ENCODE data around the gene PELI2.

PELI2 gene

GRCh38 chr14:56131004-56131864, 13.0 kb downstream of the PELI2 start:
- H3K4me2 ChIP-seq (ENCODE audit: low read length): no peak overlapping the region
- no peak overlapping the region for H3K4me3 ChIP-seq (ENCODE audit: low read depth, low read length, poor library complexity, severe bottlenecking)
- no peaks in the 10 kb centered on the region for H3F3A ChIP-seq (ENCODE audit: insufficient read depth, low read length)
- TF ChIP-seq EZH2 (IDR thresholded peaks at IDR 0.05; ENCODE audit: borderline replicate concordance, low read length) (no peak), CTCF (IDR thresholded peaks at IDR 0.05; ENCODE audit: low read length) (no peak)
- H3K4me1 ChIP-seq (ENCODE audit: insufficient read depth, low read length, severe bottlenecking): no peaks in the 10 kb centered on the region
- no peaks in the 10 kb centered on the region for H3K9me2 ChIP-seq (ENCODE audit: low read depth, low read length)
- H3K9me3 ChIP-seq (ENCODE audit: low read length): no peaks in the 10 kb centered on the region
- H2AFZ ChIP-seq (ENCODE audit: low read length): no peak overlapping the region
- no peaks in the 10 kb centered on the region for H4K20me1 ChIP-seq (ENCODE audit: insufficient read depth, low read length)
- no peak overlapping the region for H3K9ac ChIP-seq (ENCODE audit: low read length)
- no peaks in the 10 kb centered on the region for H3K36me3 ChIP-seq (ENCODE audit: insufficient read depth, low read length)
- H3K79me2 ChIP-seq (ENCODE audit: insufficient read depth, low read length): no peaks in the 10 kb centered on the region
- no peak overlapping the region for H3K27ac ChIP-seq (ENCODE audit: low read depth, low read length, poor library complexity, severe bottlenecking)
- H3K27me3 ChIP-seq (ENCODE audit: insufficient read depth, low read length): peaks cover 4% of the 10 kb centered on the region; the same call in 1 of the 2 replicates

- TF ChIP-seq EZH2 (IDR thresholded peaks at IDR 0.05; ENCODE audit: borderline replicate concordance, low read length) (no peak), CTCF (IDR thresholded peaks at IDR 0.05; ENCODE audit: low read length) (no peak)
- H3K36me3 ChIP-seq (ENCODE audit: insufficient read depth, low read length): no peaks in the 10 kb centered on the region
- no peak overlapping the region for H3K4me2 ChIP-seq (ENCODE audit: low read length)
- H3K9me2 ChIP-seq (ENCODE audit: low read depth, low read length): no peaks in the 10 kb centered on the region
- no peaks in the 10 kb centered on the region for H3K27me3 ChIP-seq (ENCODE audit: insufficient read depth, low read length)
- H3K27ac ChIP-seq (ENCODE audit: low read depth, low read length, poor library complexity, severe bottlenecking): no peak overlapping the region
- H4K20me1 ChIP-seq (ENCODE audit: insufficient read depth, low read length): no peaks in the 10 kb centered on the region
- H3F3A ChIP-seq (ENCODE audit: insufficient read depth, low read length): no peaks in the 10 kb centered on the region
- no peak overlapping the region for H3K9ac ChIP-seq (ENCODE audit: low read length)
- no peaks in the 10 kb centered on the region for H3K4me1 ChIP-seq (ENCODE audit: insufficient read depth, low read length, severe bottlenecking)
- no peaks in the 10 kb centered on the region for H3K9me3 ChIP-seq (ENCODE audit: low read length)
- no peak overlapping the region for H2AFZ ChIP-seq (ENCODE audit: low read length)
- no peak overlapping the region for H3K4me3 ChIP-seq (ENCODE audit: low read depth, low read length, poor library complexity, severe bottlenecking)
- no peaks in the 10 kb centered on the region for H3K79me2 ChIP-seq (ENCODE audit: insufficient read depth, low read length)
Observed at GRCh38 chr14:56131865-56132833, 13.9 kb downstream of the PELI2 start.

GRCh38 chr14:56133547-56133946, 15.3 kb downstream of the PELI2 start:
- Histone ChIP-seq H3K4me1 (ENCODE audit: insufficient read depth, low read length, severe bottlenecking) (peaks cover 12% of the 10 kb centered on the region), H3K9me2 (ENCODE audit: low read depth, low read length) (no peaks in the 10 kb centered on the region), H4K20me1 (ENCODE audit: insufficient read depth, low read length) (no peaks in the 10 kb centered on the region), H3K36me3 (ENCODE audit: insufficient read depth, low read length) (no peaks in the 10 kb centered on the region), H3K9me3 (ENCODE audit: low read length) (no peaks in the 10 kb centered on the region), H3K4me3 (ENCODE audit: low read depth, low read length, poor library complexity, severe bottlenecking) (no peak overlapping the region), H3K79me2 (ENCODE audit: insufficient read depth, low read length) (no peaks in the 10 kb centered on the region), H3K27ac (ENCODE audit: low read depth, low read length, poor library complexity, severe bottlenecking) (no peak overlapping the region), H3K4me2 (ENCODE audit: low read length) (no peak overlapping the region), H3K27me3 (ENCODE audit: insufficient read depth, low read length) (no peaks in the 10 kb centered on the region), H2AFZ (ENCODE audit: low read length) (no peak overlapping the region), H3F3A (ENCODE audit: insufficient read depth, low read length) (no peaks in the 10 kb centered on the region), H3K9ac (ENCODE audit: low read length) (no peak overlapping the region)
- no peak for TF ChIP-seq EZH2 (IDR thresholded peaks at IDR 0.05; ENCODE audit: borderline replicate concordance, low read length)
- no peak for TF ChIP-seq CTCF (IDR thresholded peaks at IDR 0.05; ENCODE audit: low read length)

Data from OCI-LY1 (cell line).